Activated naive CD4-positive, alpha-beta T cell treated with anti-CD3 and anti-CD28 coated beads, Interleukin-2, amount 50 U/mL, for 16 hours (primary cell): Measurements from ENCODE around the gene USP7.
"Not testable (repeated sequence)": the region's sequence is repeated elsewhere in the genome, so short reads cannot be mapped to it uniquely, and the experiment has no call there.

Experiments used
- DNase-seq: peaks from one replicate; pipeline ENCODE4 v3.0.0-alpha.2; 2020

Gene USP7

DNA sequence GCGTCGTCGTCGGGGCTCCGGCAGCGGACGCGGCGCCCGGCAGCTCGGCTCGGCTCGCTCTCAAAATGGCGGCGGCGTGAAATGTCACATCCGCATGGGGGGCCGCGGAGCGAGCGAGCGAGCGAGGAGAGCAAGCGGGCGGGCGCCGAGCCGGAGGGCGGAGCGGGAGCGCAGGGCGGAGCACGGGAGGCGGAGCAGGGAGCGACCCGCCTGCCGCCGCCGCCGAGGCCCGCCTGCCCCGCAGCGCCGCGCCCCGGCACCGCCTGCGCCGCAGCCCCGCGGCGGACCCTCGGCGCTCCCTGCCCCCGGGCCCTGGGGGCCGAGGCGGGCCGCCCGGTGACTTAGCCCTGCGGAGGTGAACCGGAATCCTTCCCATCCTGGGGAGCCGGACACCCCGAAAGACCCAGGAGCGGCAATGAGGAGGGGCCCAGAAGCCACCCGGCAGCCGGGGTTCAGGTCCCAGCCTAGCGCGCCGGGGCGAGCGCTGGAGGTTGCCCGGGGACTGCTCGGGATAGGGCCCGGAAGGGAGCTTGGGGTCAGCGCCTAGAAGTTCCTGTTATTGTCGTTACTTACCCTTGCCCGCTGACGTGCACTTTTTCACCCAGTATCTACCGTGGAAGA, at the start of gene USP7:
TSS of gene USP7 (minus strand) at position 86 of the 621 bp plus-strand sequence. CDS start 621 bp downstream, outside the sequence.
- peak; percentile 94 for DNase-seq

DNA sequence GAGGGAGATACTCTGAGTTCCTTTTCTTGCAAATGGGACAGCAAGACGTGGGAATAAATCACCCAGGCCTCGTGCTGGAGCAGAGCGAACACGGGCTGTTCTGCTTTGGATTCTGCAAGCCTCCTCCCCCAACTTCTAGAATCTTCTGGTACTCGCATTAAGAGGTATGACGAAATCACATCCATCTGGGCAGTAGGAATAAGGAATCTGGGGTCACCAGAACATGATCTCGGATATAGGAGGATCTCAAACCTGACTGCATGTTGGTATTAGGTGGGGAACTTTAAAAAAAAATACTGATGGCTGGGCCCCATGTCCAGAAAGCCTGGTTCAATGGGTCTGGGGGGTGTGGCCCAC, 49.8 kb upstream of the USP7 start:
- no peak for DNase-seq

DNA sequence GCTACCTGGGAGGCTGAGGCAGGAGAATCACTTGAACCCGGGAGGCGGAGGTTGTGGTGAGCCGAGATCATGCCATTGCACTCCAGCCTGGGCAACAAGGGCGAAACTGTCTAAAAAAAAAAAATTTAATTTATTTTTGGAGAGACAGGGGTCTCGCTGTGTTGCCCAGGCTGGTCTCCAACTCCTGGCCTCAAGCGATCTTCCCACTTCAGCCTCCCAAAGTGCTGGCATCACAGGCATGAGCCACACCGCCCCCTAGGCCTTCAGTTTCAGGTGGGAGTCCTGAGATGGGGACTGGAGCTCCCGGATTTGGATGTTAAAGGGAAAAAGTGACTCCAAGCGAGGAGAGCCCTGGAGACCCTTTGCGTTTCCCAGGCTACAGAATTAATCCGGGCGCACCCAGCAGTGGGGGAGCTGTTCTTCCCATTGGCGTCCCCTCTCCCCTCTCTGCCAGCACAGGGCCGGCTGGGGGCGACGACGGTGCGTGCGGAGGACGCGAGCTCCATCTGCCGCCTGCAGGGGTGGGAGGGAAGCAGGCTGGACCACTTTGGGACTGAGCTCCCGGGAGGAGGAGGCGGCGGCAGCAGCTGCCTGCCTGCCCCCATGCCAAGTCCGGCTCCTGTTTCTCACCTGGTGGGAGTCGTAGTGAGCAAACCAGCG, 49.3 kb upstream of the USP7 start:
- peak; percentile 19 for DNase-seq

DNA sequence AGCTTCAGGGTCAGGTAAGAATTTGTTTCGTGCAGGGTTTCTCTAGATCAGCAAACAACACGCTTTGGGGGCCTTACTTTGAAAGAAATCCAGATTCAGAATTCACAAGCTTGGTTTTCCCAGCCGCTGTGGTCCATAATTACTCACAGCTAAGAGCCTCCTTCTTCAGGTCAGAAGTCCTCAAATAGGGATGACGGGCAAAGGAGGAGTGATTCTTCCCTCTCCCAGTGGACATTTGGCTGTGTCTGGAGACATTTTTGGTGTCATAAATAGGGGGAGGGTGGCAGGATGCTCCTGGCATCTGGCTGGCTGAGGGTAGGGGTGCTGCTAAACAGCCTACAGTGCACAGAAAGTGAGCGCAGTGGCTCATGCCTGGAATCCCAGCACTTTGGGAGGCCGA, 48.6 kb upstream of the USP7 start:
- no peak for DNase-seq

DNA sequence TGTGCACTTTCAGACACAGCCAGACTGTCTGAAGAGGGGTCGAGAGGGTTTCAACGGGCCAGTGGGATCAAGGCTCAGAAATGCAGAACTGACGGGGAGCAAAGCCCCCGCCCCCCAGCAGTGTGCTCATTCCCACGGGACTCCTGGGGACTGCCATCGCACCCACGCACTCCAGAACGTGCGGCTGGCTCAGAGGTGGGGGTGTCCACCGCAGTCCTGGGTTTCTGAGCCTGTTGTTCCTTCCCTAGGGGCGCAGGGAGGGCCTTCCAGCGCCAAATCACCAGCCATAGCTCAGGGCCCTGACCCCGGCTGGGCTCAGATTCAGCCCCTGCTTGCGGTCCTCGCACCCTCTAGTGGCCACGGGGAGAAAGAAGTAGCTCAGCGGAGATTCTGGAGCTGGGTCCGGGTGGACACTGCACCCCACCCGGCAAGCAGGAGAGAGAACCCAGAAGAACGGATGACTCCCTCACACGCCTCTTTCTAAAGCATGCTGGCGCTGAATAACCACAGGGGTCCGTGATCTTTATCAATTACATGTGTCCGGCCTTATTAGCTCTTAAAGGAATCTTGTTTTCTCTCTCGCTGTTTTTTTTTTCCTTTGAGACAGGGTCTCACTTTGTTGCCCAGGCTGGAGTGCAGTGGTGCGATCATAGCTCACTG, 45.0 kb upstream of the USP7 start:
- peak; percentile 72 for DNase-seq

DNA sequence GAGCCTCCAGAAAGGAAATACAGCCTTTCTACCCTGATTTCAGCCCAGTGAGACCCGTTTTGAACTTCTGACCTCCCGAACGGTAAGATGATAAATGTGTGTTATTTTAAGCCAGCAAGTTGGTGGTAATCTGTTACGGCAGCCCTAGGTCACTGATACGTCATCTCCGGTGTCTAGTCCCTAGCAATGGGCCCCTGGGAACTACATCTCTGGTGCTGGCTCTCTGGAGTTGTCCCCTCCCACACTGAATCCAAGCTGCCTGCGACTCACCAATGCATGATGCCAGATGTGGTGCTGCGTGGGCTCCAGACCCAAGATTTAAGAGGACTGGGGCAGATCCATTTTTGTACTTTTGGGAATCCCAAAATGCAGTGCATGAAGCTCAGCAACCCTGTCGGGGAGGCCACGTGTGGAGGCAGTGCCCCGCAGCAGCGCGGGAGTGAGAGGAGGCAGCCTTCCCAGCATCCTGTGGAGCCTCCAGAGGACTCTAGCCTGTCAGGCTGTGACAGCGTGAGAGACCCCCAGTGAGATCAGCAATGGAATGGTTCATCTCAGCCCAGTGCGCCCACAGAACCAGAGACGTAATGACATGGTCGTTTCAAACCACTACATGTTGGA, 43.6 kb upstream of the USP7 start:
- DNase-seq: no peak

DNA sequence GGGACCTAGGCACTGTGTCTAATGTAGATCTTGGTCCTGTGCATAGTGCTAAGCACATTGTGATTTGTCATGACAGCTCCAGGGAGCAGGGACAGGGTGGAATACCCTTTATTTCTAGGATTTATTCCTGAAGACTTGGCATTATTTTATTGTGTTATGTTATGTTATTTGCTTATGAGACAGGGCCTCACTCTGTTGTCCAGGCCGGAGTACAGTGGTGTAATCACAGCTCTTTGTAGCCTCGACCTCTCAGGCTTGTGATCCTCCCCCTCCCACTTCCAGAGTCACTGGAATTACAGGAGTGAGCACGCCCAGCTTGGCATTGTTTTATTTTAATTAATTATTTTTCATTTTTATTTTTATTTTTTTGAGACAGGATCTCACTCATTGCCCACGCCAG, 40.5 kb upstream of the USP7 start:
- DNase-seq: no peak

DNA sequence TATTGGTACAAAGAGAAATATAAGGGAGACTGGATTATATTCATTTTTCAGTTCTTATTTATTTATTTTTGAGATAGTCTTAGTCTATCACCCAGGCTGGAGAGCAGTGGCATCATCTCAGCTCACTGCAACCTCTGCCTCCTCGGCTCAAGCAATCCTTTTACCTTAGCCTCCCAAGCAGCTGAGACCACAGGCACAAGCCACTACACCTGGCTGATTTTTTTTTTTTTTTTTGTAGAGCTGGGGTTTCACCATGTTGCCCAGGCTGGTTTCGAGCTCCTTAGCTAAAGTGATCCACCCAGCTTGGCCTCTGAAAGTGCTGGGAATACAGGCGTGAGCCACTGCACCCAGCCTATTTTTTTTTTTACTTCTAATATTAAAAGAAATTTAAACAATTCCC, 40.1 kb upstream of the USP7 start:
- no peak for DNase-seq

DNA sequence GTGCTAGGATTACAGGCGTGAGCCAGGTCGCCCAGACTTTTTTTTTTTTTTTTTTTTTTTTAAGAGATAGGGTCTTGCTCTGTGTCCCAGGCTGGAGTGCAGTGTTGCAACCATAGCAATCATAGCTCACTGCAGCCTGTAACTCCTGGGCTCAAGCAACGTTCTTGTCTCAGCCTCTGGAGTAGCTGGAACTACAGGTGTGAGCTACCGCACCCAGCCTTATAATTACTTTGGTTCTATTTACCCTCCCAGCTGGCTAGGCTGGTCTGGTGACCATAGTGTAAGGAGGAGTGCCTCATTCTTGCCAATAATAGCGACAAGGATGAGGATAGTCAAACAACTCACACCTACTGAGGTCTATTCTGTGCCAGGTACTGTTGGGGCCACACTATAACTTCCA, 39.6 kb upstream of the USP7 start:
- no peak for DNase-seq

DNA sequence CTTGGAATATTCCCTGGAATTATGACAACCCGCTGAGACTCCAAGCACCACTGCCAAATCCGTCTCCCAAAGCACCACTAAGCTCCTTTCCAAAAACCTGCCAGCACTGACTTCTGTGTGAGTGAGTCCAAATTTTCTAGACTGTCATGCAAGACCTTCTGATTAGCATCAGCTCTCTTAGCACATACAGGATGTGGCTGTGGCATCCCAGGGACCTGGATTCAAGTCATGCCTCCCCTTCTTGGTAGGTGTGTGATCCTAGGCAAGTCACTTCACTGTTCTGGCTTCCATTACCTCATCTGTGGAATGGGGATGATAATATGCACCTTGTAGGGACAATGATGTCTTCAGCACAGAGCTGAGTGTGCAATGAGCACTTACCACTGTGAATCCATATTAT, 38.3 kb upstream of the USP7 start:
- DNase-seq: no peak

DNA sequence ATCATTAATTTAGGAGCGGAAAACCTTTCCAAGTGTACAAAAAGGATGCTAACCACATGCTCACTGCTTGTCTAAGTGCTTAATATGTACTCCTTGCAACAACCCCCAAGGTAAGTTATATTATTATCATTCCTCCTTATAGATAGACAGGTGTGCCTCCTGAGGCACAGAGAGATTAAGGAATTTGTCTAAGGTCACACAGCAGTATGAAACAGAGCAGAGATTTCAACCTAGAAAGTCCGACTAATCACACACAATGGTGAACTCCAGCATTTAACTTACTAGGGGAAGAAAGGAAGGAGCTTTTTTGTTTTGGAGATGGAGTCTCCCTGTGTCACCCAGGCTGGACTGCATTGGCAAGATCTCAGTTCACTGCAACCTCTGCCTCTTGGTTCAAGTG, 37.0 kb upstream of the USP7 start:
- no peak for DNase-seq

DNA sequence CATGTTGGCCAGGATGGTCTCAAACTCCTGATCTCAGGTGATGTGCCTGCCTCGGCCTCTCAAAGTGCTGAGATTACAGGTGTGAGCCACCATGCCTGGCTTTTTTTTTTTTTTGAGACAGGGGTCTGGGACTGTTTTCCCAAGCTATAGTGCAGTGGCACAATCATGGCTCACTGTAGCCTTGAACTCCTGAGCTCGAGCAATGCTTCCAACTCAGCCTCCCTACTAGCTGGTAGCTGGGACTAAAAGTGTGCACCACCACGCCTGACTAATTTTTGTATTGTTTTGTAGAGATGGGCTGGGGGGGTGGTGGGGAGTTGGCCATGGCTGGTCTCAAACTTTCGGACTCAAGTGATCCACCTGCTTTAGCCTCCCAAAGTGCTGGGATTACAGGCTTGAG, 36.1 kb upstream of the USP7 start:
- no peak for DNase-seq

DNA sequence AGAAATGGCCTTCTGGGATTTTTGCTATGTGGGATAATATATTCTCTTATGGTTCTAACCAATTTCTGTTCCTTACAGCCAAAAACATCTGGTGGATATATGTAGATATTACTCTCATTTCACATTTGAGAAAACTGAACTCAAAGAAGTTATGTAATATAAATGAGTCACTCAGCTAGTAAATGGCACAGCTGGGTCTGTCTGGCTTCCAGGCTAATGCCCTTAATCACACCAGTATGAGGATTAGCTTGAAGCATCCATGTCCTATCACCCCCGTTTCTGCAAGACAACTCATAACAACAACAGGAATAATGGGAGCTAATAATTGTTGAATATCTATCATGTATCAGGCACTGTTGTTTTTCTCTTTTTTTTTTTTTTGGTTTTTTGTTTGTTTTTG, 34.4 kb upstream of the USP7 start:
- no peak for DNase-seq

DNA sequence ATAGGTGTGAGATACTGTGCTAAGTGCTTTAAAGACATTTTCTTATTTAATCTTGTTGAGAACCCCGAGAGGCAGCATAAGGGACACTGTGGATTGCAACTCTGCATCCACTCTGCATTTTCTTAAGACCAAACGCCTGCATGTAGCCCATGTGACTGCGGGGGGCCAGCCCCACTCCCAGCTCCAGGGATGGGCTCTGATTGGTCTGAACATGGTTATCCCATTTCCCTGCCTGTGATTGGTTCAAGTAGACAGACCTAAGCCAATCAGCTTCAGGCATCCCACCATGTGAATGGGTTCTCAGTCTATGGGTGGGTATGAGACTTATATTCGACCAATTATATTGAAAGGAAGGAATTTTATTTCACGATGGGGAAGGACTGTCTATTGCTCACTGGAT, 33.2 kb upstream of the USP7 start:
- DNase-seq: no peak

DNA sequence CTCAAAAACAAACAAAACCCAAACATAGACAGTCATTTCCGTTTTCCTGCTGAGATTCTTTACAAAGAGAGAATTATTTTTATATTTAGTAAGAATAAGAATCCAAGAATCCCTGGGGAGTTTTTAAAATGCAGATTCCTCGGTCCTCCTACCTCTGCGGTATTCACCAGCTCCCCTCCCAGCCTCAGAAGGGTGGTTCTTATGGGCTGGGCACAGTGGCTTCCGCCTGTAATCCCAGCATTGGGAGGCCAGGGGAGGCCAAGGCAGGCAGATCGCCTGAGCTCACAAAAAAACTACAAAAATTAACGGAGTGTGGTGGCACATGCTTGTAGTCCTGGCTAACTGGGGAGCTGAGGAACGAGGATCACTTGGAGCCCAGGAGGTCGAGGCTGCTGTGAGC, 26.7 kb upstream of the USP7 start:
- no peak for DNase-seq

DNA sequence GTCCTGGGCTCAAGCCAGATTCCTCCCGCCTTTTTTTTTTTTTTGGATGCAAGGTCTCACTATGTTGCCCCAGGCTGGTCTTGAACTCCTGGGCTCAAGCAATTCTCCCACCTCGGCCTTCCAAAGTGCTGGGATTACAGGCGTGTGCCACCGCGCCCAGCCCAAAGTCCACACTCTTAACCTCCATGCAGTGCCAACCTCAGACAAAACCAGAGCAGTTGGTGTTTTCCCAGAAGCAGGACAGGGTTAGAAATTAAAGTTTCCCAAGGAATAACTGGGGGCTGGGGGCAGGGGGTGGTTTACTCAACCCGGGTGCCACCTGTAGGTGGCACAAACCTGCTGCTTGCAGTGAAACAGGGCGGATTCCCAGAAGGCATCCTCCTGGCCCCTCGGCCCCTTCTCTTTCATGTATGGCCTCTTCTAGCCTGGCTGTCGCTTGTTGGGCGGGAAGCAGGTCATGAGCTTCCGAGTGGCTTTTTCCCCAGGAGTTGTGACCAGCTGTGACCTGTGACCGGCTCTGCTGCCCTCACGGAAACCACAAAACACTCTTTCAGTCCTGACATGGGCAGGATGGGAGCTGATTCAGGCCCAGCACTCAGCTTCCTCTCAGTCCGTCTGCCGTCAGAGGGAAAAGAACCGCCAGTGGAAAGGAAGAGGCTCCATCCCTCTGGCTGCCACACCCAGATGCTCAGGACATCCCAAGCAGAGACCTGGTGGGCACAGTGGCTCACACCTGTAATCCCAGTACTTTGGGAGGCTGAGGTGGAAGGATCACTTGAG, 25.6 kb upstream of the USP7 start:
- DNase-seq: no peak

DNA sequence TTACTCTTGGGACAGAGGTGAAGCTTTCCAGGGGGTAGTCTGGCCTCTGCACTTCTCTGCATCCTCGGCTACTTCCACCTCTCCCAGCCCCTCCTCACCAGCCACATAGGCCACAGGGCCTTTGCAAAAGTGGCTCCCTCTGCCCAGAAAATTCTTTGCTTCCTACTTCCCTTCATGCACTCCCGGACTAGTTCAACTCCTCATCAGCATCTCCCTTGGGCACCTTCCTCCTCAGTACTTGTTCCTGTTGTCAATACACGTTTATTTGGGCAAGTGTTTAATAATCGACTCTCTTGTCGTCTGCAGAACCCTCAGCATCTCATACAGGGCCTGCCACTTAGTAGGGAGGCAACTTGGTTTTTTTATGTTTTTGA, 23.1 kb upstream of the USP7 start:
- DNase-seq: no peak

DNA sequence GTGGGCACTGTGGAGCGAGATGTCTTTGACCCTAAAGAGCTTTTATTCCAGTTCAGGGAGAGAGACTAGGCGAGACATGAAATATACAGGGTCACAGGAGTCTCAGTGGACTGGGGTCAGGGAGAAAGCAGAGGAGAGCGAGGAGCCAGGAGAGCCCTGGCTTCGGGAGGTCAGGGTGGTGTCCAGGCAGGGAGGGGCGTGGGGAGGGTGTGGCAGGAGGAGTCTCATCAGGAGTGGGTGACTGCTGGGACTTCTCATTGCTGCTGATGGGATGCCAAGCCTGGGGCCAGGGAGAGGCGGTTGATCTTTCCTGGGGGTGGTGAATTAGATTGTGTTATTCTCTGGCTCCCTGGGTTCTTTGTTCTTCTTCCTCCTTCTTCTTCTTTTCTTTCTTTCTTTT, 22.4 kb upstream of the USP7 start:
- DNase-seq: no peak

DNA sequence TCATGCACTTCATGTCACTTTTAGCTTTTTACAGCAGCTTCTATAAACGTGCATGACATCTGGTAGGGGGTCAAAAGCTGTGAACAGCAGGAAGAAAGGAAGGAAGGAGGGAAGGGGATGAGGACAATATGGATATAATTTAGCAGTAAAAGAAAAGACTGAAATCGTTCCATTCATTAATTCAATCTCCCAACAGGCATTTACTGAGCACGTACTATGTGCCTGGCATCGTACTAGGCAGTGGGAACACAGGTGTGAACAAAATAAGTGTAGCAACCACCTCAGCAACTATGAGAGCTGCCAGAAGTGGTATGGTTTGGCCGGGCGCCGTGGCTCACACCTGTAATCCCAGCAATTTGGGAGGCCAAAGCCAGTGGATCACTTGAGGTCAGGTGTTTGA, 19.1 kb upstream of the USP7 start:
- no peak for DNase-seq

DNA sequence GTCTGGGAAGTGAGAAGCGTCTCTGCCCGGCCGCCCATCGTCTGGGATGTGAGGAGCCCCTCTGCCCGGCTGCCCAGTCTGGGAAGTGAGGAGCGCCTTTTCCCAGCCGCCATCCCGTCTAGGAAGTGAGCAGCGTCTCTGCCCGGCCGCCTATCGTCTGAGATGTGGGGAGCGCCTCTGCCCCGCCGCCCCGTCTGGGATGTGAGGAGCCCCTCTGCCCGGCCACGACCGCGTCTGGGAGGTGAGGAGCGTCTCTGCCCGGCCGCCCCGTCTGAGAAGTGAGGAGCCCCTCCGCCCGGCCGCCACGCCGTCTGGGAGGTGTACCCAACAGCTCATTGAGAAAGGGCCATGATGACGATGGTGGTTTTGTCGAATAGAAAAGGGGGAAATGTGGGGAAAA, 18.2 kb upstream of the USP7 start:
- not testable (repeated sequence) for DNase-seq

DNA sequence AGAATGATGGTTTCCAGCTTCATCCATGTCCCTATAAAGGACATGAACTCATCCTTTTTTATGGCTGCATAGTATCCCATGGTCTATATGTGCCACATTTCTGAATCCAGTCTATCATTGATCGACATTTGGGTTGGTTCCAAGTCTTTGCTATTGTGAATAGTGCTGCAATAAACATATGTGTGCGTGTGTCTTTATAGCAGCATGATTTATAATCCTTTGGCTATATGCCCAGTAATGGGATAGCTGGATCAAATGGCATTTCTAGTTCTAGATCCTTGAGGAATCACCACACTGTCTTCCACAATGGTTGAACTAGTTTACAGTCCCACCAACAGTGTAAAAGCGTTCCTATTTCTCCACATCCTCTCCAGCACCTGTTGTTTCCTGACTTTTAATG, 12.5 kb upstream of the USP7 start:
- not testable (repeated sequence) for DNase-seq

DNA sequence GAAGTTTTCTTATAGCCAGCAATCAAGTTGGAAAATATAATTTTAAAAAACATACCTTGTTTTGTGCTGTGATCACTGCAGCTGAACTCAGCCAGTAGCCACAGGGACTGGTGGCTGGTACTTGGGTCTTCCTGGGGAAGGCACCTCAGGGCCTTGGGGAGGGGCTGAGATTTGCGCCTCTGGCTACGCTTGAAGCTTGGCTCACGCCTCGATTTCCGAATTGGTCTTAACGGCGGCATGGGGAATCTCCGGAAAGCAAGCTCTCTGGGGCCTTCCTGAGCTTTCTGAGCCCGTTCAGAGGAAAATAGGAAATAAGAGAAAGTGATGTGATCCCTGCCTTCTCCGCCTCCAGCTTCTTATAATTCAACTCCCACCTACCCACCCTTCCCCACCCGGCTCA, 11.3 kb upstream of the USP7 start:
- DNase-seq: no peak

DNA sequence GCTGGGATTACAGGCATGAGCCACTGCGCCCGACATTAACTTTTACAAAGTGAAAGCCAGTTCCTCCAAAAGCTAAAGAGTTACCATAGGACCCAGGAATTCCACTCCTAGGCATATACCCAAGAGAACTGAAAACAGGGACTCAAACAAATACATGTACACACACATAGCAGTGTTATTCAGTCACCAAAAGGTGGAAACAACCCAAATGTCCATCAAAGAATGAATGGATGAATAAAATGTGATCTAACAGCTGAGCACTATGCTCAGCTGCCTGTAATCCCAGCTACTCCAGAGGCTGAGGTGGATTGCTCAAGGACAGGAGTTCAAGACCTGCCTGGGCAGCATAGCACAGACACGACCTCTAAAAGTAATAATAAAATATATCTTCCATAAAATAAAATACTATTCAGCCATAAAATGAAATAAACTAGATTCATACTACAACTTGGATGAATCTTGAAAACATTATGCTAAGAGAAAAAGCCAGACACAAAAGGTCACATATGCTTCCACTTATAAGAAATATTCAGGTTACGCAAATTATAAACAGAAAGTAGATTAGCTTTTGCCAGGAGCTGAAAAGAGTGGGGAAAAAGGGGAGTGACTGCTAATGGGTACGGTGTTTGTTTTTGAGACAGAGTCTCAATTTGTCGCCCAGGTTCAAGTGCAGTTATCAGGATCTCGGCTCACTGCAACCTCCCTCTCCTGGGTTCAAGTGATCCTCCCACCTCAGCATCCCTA, 9.3 kb upstream of the USP7 start:
- DNase-seq: no peak
